LNCaP clone FGC (cell line): Measurements from ENCODE around the gene C17orf67.

Source experiments
- DNase-seq: peaks from one replicate; pipeline ENCODE4 v3.0.0-alpha.2; 2011; ENCODE audit warnings: low read depth
- H3K4me3 ChIP-seq: 2 replicates; pipeline ENCODE4 v1.5.1; 2011; ENCODE audit warnings: mild to moderate bottlenecking, low read depth, low read length, control low read depth
- TF ChIP-seq, protein P1 (sequence below): IDR thresholded peaks from 2 replicates; pipeline ENCODE4 v1.5.1; 2012; ENCODE audit warnings: mild to moderate bottlenecking; ENCODE audit not compliant: control insufficient read depth, insufficient read depth; ENCODE audit errors: extremely low read depth

Gene C17orf67

DNA sequence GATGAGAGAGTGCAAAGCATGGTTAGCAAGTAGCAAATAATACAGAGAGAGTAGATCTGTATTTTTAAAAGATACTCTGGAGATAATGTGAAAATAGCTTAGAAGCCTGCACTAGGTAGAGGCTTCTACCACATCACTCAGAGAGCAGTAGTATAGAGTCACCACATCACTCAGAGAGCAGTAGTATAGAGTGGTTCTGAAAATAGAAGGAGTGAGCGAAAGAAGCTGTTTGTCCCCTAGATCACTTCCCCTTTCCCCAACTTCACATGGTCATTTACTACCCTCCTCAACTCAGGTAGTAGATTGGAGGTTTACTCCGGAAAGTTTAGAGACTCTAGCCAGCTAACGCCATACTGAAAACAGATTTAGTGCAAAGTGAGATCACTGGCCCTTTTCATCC is 17.3 kb upstream of the C17orf67 start:
- TF ChIP-seq, protein P1, sequence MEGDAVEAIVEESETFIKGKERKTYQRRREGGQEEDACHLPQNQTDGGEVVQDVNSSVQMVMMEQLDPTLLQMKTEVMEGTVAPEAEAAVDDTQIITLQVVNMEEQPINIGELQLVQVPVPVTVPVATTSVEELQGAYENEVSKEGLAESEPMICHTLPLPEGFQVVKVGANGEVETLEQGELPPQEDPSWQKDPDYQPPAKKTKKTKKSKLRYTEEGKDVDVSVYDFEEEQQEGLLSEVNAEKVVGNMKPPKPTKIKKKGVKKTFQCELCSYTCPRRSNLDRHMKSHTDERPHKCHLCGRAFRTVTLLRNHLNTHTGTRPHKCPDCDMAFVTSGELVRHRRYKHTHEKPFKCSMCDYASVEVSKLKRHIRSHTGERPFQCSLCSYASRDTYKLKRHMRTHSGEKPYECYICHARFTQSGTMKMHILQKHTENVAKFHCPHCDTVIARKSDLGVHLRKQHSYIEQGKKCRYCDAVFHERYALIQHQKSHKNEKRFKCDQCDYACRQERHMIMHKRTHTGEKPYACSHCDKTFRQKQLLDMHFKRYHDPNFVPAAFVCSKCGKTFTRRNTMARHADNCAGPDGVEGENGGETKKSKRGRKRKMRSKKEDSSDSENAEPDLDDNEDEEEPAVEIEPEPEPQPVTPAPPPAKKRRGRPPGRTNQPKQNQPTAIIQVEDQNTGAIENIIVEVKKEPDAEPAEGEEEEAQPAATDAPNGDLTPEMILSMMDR: no peak
- H3K4me3 ChIP-seq: no peak overlapping the region
- no peak for DNase-seq

DNA sequence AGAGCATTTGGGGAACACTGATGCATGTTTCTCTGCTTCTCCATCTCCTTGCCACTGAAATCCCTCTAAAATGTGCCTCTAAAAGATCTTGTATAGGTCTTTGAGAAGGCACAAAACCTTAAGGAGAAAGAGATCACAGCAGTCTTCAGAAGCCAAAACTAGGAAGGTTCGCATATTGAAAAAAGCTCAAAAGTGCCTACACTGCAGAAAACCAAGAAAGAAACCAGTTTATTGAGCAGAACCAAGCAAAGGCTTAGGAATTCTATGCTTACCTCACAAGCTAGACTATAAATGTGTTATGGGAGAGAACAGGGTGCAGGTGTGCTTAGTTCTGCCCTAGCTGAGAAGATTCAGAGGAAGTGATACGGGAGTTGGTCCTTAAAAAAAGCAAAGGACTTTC is 16.9 kb upstream of the C17orf67 start:
- TF ChIP-seq, protein P1: no peak
- H3K4me3 ChIP-seq: no peak overlapping the region
- DNase-seq: no peak

DNA sequence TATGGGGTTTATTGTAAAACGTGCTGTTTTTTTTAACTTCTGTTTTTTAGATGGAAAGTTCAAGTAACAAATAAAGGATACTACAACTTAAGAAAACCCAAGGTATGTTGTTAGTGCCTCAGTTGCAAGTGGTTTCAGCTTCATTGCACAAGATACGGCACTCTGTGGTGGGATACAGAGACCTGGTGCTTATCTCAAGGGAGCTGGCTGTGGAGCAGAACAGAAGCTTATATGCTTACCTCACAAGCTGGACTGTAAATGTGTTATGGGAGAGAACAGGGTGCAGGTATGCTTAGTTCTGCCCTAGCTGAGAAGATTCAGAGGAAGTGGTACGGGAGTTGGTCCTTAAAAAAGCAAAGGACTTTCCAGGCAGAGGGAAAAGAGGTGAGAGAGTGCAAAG is 15.4 kb upstream of the C17orf67 start:
- no peak overlapping the region for H3K4me3 ChIP-seq
- DNase-seq: no peak
- TF ChIP-seq, protein P1: no peak

DNA sequence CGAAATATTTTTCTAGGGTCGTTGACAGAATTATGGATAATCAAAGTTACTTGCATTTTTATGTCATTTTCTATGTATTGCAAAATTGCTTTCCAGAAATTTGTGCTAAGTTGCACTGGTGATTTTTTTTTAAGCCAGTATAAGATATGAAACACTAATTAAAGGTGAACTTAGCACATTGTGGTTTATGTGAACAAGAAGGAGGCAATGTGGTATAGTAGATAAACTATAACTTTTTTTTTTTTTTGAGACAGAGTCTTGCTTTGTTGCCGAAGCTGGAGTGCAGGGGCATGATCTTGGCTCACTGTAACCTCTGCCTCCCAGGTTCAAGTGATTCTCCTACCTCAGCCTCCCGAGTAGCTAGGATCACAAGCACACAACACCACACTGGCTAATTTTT is 13.4 kb upstream of the C17orf67 start:
- TF ChIP-seq, protein P1: no peak

DNA sequence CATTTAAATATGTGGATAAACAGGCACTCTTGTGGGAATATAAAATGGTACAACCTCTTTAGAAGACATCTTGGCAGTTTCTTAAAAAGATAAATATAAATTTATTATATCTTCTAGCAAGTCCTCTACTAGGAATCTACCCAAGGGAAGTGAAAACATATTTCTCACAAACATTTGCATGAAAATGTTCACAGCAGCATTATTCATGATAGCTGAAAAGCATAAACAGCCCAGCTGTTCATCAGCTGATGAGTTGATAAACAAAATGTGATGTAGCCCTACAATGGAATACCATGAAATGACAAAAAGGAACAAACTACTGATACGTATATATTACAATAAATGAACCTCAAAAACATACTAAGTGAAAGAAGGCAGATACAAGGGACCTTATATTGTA is 12.2 kb upstream of the C17orf67 start:
- no peak for DNase-seq
- TF ChIP-seq, protein P1: no peak
- no peak overlapping the region for H3K4me3 ChIP-seq

More for the DNA sequence above, 13.4 kb upstream of the C17orf67 start:
- H3K4me3 ChIP-seq: no peak overlapping the region
- DNase-seq: no peak

DNA sequence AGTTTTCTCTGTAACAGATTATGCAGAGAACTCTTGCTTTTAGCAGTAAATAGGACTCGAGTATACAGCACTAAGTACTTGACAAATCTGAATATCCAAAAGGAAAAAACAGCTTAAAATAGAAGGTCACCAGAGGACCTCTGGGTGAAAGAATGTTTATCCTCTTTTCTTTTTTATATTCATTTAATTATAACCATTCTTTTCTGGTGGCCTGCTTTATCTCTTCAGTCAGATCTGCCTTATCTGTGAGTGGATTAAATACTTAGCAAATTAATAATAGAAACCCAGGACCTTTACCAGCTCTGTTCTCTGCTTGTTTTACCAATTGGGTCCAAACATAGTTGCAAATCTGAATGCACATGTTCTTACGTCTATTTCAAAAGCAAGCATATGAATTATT is 8.9 kb upstream of the C17orf67 start:
- DNase-seq: no peak
- TF ChIP-seq, protein P1: no peak
- H3K4me3 ChIP-seq: no peak overlapping the region

DNA sequence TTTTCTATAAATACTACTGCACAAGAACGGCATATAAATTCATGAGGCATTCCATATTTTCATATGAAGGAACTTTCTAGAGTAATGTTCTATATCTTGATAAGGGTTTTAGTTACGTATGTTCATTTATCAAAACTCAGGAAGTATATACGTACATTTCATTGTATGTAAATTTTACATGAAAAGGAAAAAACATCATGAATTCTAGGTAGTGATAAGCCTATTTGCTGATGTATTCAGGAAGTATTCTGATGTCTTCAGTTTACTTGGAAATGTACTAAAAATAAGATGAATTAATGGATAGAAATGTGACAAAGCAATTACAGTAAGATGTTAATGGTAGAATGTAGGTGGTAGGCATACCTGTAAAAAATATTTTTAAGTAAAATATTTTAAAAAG is 5.0 kb upstream of the C17orf67 start:
- no peak for DNase-seq
- TF ChIP-seq, protein P1: no peak
- H3K4me3 ChIP-seq: no peak overlapping the region
